HCT116 (cell line): ENCODE data around the gene ZNF304. TPM values are rescaled to one million over a fixed set of nuclear protein-coding genes. Genes with fewer than 3 reads are reported as not detected.
A peak's percentile ranks its signal among the peaks of the same experiment; 100 is the strongest.

ENCODE experiments used
- ATAC-seq: fragments of 200-7000 bp; cut with Tn5 transposase; 2 replicates; pipeline ENCODE4 v1.9.1; 2020; ENCODE audit warnings: mild to moderate bottlenecking, moderate library complexity
- BruUV-seq: library from RNA; stranded (reverse); fragments of 400-500 nt; replicated peaks from 2 replicates; lab custom pipeline; 2021; lab: Mats Ljungman, UMichigan
- CTCF ChIA-PET: fragments of 300-600 bp; sonication (Branson Sonifier 250); formaldehyde crosslinking; loops from one replicate; lab custom pipeline; 2021; ENCODE audit warnings: antibody characterized with exemption; lab: Charles Lee
- POLR2A ChIA-PET: fragments of 300-600, 350-600 bp; sonication (Branson Sonifier 250); formaldehyde crosslinking; loops from one replicate; lab custom pipeline; 2021; ENCODE audit warnings: antibody characterized with exemption; lab: Charles Lee
- RAD21 ChIA-PET, 2 experiments: fragments of 300-600 bp; sonication (Branson Sonifier 250); formaldehyde crosslinking; loops; one replicate each; lab custom pipeline; 2023; ENCODE audit warnings: low total read pairs in 2 of 2; ENCODE audit not compliant: uncharacterized antibody in 2 of 2, unreplicated experiment in 2 of 2, low non-redundant PET in 1 of 2; lab: Charles Lee
- DNase-seq: peaks from one replicate; pipeline ENCODE4 v3.0.0-alpha.2; 2010; ENCODE audit warnings: low read depth, low spot score
- H2AFZ ChIP-seq: fragments of 200-600 bp; shearing (Covaris generic), sonication (generic); 2 replicates; pipeline ENCODE4 v1.6.1; 2017; ENCODE audit warnings: low read depth, mixed run types, mixed read lengths, antibody characterized with exemption, low read length; ENCODE audit not compliant: poor library complexity, severe bottlenecking
- H3K27ac ChIP-seq: 2 replicates; pipeline ENCODE4 v1.5.1; 2012; ENCODE audit warnings: low read depth, low read length
- H3K27me3 ChIP-seq: fragments of 200-600 bp; sonication (generic); 2 replicates; pipeline ENCODE4 v1.6.1; 2016; ENCODE audit warnings: mixed run types, low read length, mixed read lengths; ENCODE audit not compliant: insufficient read depth
- H3K36me3 ChIP-seq, 2 experiments: fragments of 200-500 bp in 1 of 2; fragments of 200-600 bp in 1 of 2; sonication (Bioruptor generic) in 1 of 2; sonication (generic) in 1 of 2; 2 replicates each; pipeline versions ENCODE4 v1.5.1 to v1.6.1; 2014 to 2016; ENCODE audit warnings: low read length in 2 of 2, inconsistent platforms in 1 of 2, mixed read lengths in 1 of 2, mixed run types in 1 of 2; ENCODE audit not compliant: insufficient read depth in 2 of 2, control insufficient read depth in 1 of 2
- H3K4me1 ChIP-seq, 2 experiments: fragments of 200-600 bp in 1 of 2; sonication (generic) in 1 of 2; 2 replicates each; pipeline versions ENCODE4 v1.5.1 to v1.6.1; 2012 to 2017; ENCODE audit warnings: low read length in 2 of 2, inconsistent platforms in 1 of 2, mild to moderate bottlenecking in 1 of 2, mixed read lengths in 1 of 2, mixed run types in 1 of 2, moderate library complexity in 1 of 2; ENCODE audit not compliant: insufficient read depth in 2 of 2, control insufficient read depth in 1 of 2
- H3K4me2 ChIP-seq: fragments of 200-600 bp; sonication (generic); 2 replicates; pipeline ENCODE4 v1.6.1; 2017; ENCODE audit warnings: mixed run types, low read length, mixed read lengths
- H3K4me3 ChIP-seq, 2 experiments: fragments of 200-600 bp in 1 of 2; sonication (generic) in 1 of 2; replicated peaks in 1 of 2; 2 replicates each; pipeline ENCODE4 v1.5.1; 2011 to 2016; ENCODE audit warnings: low read length in 2 of 2, control low read depth in 1 of 2, low read depth in 1 of 2, mild to moderate bottlenecking in 1 of 2, mixed read lengths in 1 of 2, mixed run types in 1 of 2
- H3K79me2 ChIP-seq: fragments of 200-600 bp; sonication (generic); 2 replicates; pipeline ENCODE4 v1.6.1; 2017; ENCODE audit warnings: mild to moderate bottlenecking, mixed run types, low read length, moderate library complexity, mixed read lengths; ENCODE audit not compliant: insufficient read depth
- H3K9ac ChIP-seq: fragments of 200-600 bp; sonication (generic); 2 replicates; pipeline ENCODE4 v1.6.1; 2016; ENCODE audit warnings: low read length, mixed read lengths
- H3K9me2 ChIP-seq: fragments of 200-600 bp; sonication (generic), shearing (Covaris generic); 2 replicates; pipeline ENCODE4 v1.6.1; 2017; ENCODE audit warnings: mixed run types, mild to moderate bottlenecking, moderate library complexity; ENCODE audit not compliant: insufficient read depth
- H3K9me3 ChIP-seq, 2 experiments: fragments of 200-500 bp in 1 of 2; fragments of 200-600 bp in 1 of 2; sonication (Bioruptor generic) in 1 of 2; sonication (generic) in 1 of 2; 2 replicates each; pipeline ENCODE4 v1.6.1; 2014 to 2017; ENCODE audit warnings: low read length in 2 of 2, mixed read lengths in 2 of 2, inconsistent platforms in 1 of 2, low read depth in 1 of 2, mild to moderate bottlenecking in 1 of 2, mixed run types in 1 of 2, moderate library complexity in 1 of 2; ENCODE audit not compliant: control insufficient read depth in 1 of 2, insufficient read depth in 1 of 2
- H4K20me1 ChIP-seq: fragments of 200-600 bp; sonication (generic), shearing (Covaris generic); 2 replicates; pipeline ENCODE4 v1.6.1; 2017; ENCODE audit warnings: mixed run types, mild to moderate bottlenecking, moderate library complexity; ENCODE audit not compliant: insufficient read depth
- EGR1 ChIP-seq: IDR thresholded peaks from 2 replicates; pipeline ENCODE4 v1.6.1; 2012; ENCODE audit warnings: low read depth
- EZH2 ChIP-seq: fragments of 200-600 bp; sonication (generic); IDR thresholded peaks from 2 replicates; pipeline ENCODE4 v1.6.1; 2017; ENCODE audit warnings: antibody characterized with exemption, mixed run types
- FOSL1 ChIP-seq: IDR thresholded peaks from 2 replicates; pipeline ENCODE4 v1.6.1; 2012; ENCODE audit warnings: low read depth
- intact Hi-C: fragments of 100-400 bp; cut with micrococcal nuclease; formaldehyde crosslinking; loops from 2 replicates; pipeline ENCODE4 v1.10.0; 2022
- total RNA-seq: library from RNA; stranded (reverse); gene quantifications from one replicate; pipeline ENCODE4 v1.2.1, GENCODE V29; 2021; ENCODE audit not compliant: unreplicated experiment
- TF ChIP-seq, protein P1 (sequence below): IDR thresholded peaks from 2 replicates; pipeline ENCODE4 v1.6.1; 2011; ENCODE audit warnings: mild to moderate bottlenecking, low read length, moderate library complexity; ENCODE audit not compliant: insufficient replicate concordance; ENCODE audit errors: extremely low read depth

ZNF304 gene
- total RNA-seq, 1 experiment from 2014 or later: 6.3 TPM

DNA sequence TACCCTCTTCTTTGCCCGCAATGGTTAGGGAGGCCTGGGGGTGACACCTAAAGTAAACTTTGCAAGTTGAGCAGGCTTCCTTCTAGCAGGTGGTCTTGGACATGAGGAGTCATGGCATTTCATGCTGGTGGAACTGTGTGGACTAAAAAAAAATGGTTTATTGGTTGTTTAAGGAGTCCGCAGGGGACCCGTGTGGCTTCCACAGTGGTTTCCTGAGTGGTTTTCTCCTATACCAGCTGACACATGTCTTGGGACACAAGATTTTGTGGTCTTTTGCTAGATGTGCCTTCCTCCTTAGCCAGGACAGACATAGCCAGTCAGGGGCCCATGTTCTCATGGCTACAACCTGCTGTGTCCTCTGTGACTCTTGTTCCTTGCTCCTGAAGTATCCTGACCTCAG, 29.3 kb upstream of the ZNF304 start:
- Histone ChIP-seq H3K9me2 (no peaks in the 10 kb centered on the region), H4K20me1 (no peaks in the 10 kb centered on the region), H3K9ac (peak overlapping the region; percentile 83; the same call in 1 of the 2 replicates), H2AFZ (no peak overlapping the region), H3K9me3 (no peaks in the 10 kb centered on the region), H3K4me3 (peak overlapping the region; percentile 75 to 80), H3K36me3 (peaks cover 17% of the 10 kb centered on the region in 2 experiments; a peak in 2 of 4 replicates), H3K4me2 (peak overlapping the region; percentile 89), H3K27ac (no peak overlapping the region), H3K79me2 (peaks cover 25% of the 10 kb centered on the region), H3K4me1 (peaks cover 9 to 13% of the 10 kb centered on the region in 2 experiments), H3K27me3 (no peaks in the 10 kb centered on the region)
- intact Hi-C loops: no loop called here
- TF ChIP-seq EGR1 (no peak), EZH2 (no peak), FOSL1 (no peak)
- TF ChIP-seq, protein P1, sequence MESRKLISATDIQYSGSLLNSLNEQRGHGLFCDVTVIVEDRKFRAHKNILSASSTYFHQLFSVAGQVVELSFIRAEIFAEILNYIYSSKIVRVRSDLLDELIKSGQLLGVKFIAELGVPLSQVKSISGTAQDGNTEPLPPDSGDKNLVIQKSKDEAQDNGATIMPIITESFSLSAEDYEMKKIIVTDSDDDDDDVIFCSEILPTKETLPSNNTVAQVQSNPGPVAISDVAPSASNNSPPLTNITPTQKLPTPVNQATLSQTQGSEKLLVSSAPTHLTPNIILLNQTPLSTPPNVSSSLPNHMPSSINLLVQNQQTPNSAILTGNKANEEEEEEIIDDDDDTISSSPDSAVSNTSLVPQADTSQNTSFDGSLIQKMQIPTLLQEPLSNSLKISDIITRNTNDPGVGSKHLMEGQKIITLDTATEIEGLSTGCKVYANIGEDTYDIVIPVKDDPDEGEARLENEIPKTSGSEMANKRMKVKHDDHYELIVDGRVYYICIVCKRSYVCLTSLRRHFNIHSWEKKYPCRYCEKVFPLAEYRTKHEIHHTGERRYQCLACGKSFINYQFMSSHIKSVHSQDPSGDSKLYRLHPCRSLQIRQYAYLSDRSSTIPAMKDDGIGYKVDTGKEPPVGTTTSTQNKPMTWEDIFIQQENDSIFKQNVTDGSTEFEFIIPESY: no peak
- DNase-seq (no peak), ATAC-seq (no peak)
- RAD21 ChIA-PET: no interaction called here
- POLR2A ChIA-PET: no interaction called here
- BruUV-seq: no TSS peak
- CTCF ChIA-PET: no interaction called here

DNA sequence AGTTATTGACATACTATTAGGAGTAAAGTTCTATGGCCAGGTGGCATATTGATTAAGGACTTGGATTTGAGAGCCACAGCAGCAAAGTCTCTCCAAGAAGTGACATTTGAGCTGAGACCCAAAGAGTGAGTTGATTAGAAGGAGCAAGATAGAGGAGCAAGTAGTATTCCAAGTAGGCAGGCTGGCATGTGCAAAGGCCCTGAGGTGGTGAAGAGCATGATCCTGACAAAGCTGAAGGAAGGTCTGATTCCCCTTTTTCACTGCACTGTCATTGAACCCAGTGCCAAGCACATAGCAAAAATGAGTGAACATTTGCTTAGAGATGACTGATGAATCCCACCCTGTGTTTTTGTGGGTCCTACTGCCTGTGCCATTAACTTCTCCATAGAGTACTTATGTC, 26.1 kb upstream of the ZNF304 start:
- intact Hi-C loops: no loop called here

More for the DNA sequence above, 26.1 kb upstream of the ZNF304 start:
- peaks cover 9 to 13% of the 10 kb centered on the region in 2 experiments for H3K4me1 ChIP-seq
- H3K79me2 ChIP-seq: peaks cover 25% of the 10 kb centered on the region
- H3K27me3 ChIP-seq: no peaks in the 10 kb centered on the region
- H3K27ac ChIP-seq: no peak overlapping the region
- H3K4me3 ChIP-seq: no peak overlapping the region
- no peak overlapping the region for H3K4me2 ChIP-seq
- no peak for TF ChIP-seq EGR1
- TF ChIP-seq, all 23 proteins: peak for 0
- CTCF ChIA-PET: no interaction called here
- Histone ChIP-seq H3K9me3 (no peaks in the 10 kb centered on the region), H3K9me2 (no peaks in the 10 kb centered on the region), H2AFZ (no peak overlapping the region), H3K36me3 (peaks cover 34 to 36% of the 10 kb centered on the region in 2 experiments), H3K9ac (no peak overlapping the region), H4K20me1 (no peaks in the 10 kb centered on the region)
- DNase-seq: no peak
- no TSS peak for BruUV-seq
- RAD21 ChIA-PET: no interaction called here
- POLR2A ChIA-PET: no interaction called here
- no peak for ATAC-seq
